Measurements from ENCODE around the gene FGF1.

GRCh38 chr5:142542906-142543305 lies 143.0 kb downstream of the FGF1 start:
- TF ChIP-seq CTCF (IDR thresholded peaks at IDR 0.05) (peak; percentile 43), FOXM1 (IDR thresholded peaks at IDR 0.05; ENCODE audit: low read depth) (no peak)
